Glutamatergic neuron (in vitro differentiated cells): ENCODE measurements around the gene CASP10. TPM values are rescaled to one million over a fixed set of nuclear protein-coding genes. Genes with fewer than 3 reads are reported as not detected.
"Not testable (repeated sequence)": the region's sequence is repeated elsewhere in the genome, so short reads cannot be mapped to it uniquely, and the experiment has no call there.

Experiments
- DNase-seq: peaks from one replicate; pipeline ENCODE4 v3.0.0; 2022
- H3K27ac Mint-ChIP-seq: one replicate; pipeline ENCODE4 v1.8.0; 2020; ENCODE audit warnings: mild to moderate bottlenecking, mixed read lengths, inconsistent platforms; ENCODE audit not compliant: unreplicated experiment
- H3K27me3 Mint-ChIP-seq: one replicate; pipeline ENCODE4 v1.8.0; 2020; ENCODE audit warnings: mild to moderate bottlenecking, moderate library complexity, mixed read lengths, inconsistent platforms; ENCODE audit not compliant: unreplicated experiment
- H3K36me3 Mint-ChIP-seq: one replicate; pipeline ENCODE4 v1.8.0; 2020; ENCODE audit warnings: mild to moderate bottlenecking, mixed read lengths, inconsistent platforms; ENCODE audit not compliant: unreplicated experiment
- H3K4me1 Mint-ChIP-seq: one replicate; pipeline ENCODE4 v1.8.0; 2020; ENCODE audit warnings: mild to moderate bottlenecking, low read depth, mixed read lengths, inconsistent platforms; ENCODE audit not compliant: unreplicated experiment
- H3K4me3 Mint-ChIP-seq: one replicate; pipeline ENCODE4 v1.8.0; 2020; ENCODE audit warnings: mild to moderate bottlenecking, mixed read lengths, inconsistent platforms; ENCODE audit not compliant: unreplicated experiment
- H3K9me3 Mint-ChIP-seq: one replicate; pipeline ENCODE4 v1.8.0; 2020; ENCODE audit warnings: mild to moderate bottlenecking, moderate library complexity, mixed read lengths, inconsistent platforms; ENCODE audit not compliant: unreplicated experiment
- CTCF ChIP-seq: fragments of 200-600 bp; sonication (generic); IDR thresholded peaks from one replicate; pipeline ENCODE4 v1.5.0; 2021; ENCODE audit not compliant: partially characterized antibody, unreplicated experiment
- total RNA-seq: library from RNA; stranded (reverse); fragmentation: NEBNext Ultra II Directional; extraction: Animal tissue kit (Norgen Biotek cat#: 25700); gene quantifications from one replicate; pipeline ENCODE4 v1.2.1, GENCODE V29; 2021; ENCODE audit not compliant: unreplicated experiment

CASP10 gene
- total RNA-seq, 1 donor from 2014 or later = not detected

- Mint-ChIP-seq H3K4me1 (peaks cover 2% of the 10 kb centered on the region), H3K27ac (no peak overlapping the region), H3K27me3 (no peaks in the 10 kb centered on the region), H3K36me3 (no peaks in the 10 kb centered on the region), H3K9me3 (no peaks in the 10 kb centered on the region), H3K4me3 (no peak overlapping the region)
- DNase-seq = no peak
- TF ChIP-seq CTCF = no peak
These were observed 51.1 kb downstream of the CASP10 start for GRCh38 chr2:201233812-201234662.

GRCh38 chr2:201234663-201235135, 51.8 kb downstream of the CASP10 start:
- no peak for DNase-seq
- peak; percentile 4 for TF ChIP-seq CTCF
- Mint-ChIP-seq H3K27ac (no peak overlapping the region), H3K4me3 (no peak overlapping the region), H3K36me3 (peaks cover 3% of the 10 kb centered on the region), H3K27me3 (no peaks in the 10 kb centered on the region), H3K4me1 (peaks cover 2% of the 10 kb centered on the region), H3K9me3 (no peaks in the 10 kb centered on the region)

- H3K4me1 Mint-ChIP-seq = peaks cover 2% of the 10 kb centered on the region
- DNase-seq = peak; percentile 24
- peaks cover 6% of the 10 kb centered on the region for H3K36me3 Mint-ChIP-seq
- no peak overlapping the region for H3K27ac Mint-ChIP-seq
- no peaks in the 10 kb centered on the region for H3K27me3 Mint-ChIP-seq
- H3K4me3 Mint-ChIP-seq = no peak overlapping the region
- H3K9me3 Mint-ChIP-seq = no peaks in the 10 kb centered on the region
- TF ChIP-seq CTCF = peak; percentile 78
These were observed 53.2 kb downstream of the CASP10 start for GRCh38 chr2:201235860-201236811.

- TF ChIP-seq CTCF = no peak
- Mint-ChIP-seq H3K36me3 (peaks cover 6% of the 10 kb centered on the region), H3K4me1 (peaks cover 2% of the 10 kb centered on the region), H3K9me3 (no peaks in the 10 kb centered on the region), H3K27ac (no peak overlapping the region), H3K27me3 (no peaks in the 10 kb centered on the region), H3K4me3 (no peak overlapping the region)
- no peak for DNase-seq
These were observed 54.7 kb downstream of the CASP10 start for GRCh38 chr2:201237486-201238123.

- not testable (repeated sequence) for H3K9me3 Mint-ChIP-seq, H3K36me3 Mint-ChIP-seq
These were observed 56.4 kb downstream of the CASP10 start for GRCh38 chr2:201239167-201239935.

More at GRCh38 chr2:201239167-201239935, 56.4 kb downstream of the CASP10 start:
- not testable (repeated sequence) for H3K27ac Mint-ChIP-seq, H3K4me1 Mint-ChIP-seq, H3K4me3 Mint-ChIP-seq, DNase-seq, H3K27me3 Mint-ChIP-seq
